Vagina (tissue), 2 donors: Measurements from ENCODE around the gene PDCD11.

Source experiments
- POLR2AphosphoS5 ChIP-seq, 2 donors: sonication (generic); formaldehyde crosslinking; IDR thresholded peaks; one replicate each; pipeline ENCODE4 v1.9.0; 2017; ENCODE audit warnings: antibody characterized with exemption in 2 of 2, mild to moderate bottlenecking in 2 of 2, low read depth in 1 of 2; ENCODE audit not compliant: insufficient read depth in 1 of 2
- TF ChIP-seq, protein P1 (sequence below), 3 experiments: fragments of 450-650 bp in 2 of 3; fragments of 200-600 bp in 1 of 3; sonication (generic) in 1 of 3; IDR thresholded peaks; one replicate each; pipeline ENCODE4 v1.5.1; 2017 to 2019; ENCODE audit warnings: antibody characterized with exemption in 3 of 3, mild to moderate bottlenecking in 2 of 3, moderate library complexity in 2 of 3

DNA sequence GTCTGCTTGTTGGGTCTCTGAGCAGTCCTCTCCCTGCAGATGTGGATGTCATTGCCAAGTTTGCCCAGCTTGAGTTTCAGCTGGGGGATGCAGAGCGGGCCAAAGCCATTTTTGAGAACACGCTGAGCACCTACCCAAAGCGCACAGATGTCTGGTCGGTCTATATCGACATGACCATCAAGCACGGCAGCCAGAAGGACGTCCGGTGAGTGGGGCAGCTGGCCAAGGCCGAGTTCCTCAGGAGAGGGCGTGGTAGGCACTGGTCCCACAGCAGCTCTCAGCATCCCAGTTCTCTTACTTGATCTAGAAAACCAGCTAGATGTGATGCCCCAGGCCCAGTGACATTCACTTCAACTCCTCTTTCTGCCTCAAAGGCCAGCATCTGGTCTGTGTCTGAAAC, 48.1 kb downstream of the PDCD11 start:
- TF ChIP-seq, protein P1, sequence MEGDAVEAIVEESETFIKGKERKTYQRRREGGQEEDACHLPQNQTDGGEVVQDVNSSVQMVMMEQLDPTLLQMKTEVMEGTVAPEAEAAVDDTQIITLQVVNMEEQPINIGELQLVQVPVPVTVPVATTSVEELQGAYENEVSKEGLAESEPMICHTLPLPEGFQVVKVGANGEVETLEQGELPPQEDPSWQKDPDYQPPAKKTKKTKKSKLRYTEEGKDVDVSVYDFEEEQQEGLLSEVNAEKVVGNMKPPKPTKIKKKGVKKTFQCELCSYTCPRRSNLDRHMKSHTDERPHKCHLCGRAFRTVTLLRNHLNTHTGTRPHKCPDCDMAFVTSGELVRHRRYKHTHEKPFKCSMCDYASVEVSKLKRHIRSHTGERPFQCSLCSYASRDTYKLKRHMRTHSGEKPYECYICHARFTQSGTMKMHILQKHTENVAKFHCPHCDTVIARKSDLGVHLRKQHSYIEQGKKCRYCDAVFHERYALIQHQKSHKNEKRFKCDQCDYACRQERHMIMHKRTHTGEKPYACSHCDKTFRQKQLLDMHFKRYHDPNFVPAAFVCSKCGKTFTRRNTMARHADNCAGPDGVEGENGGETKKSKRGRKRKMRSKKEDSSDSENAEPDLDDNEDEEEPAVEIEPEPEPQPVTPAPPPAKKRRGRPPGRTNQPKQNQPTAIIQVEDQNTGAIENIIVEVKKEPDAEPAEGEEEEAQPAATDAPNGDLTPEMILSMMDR (IDR thresholded peaks at IDR 0.05) = no peak
- TF ChIP-seq POLR2AphosphoS5 (IDR thresholded peaks at IDR 0.05; ENCODE audit: insufficient read depth in 1 of 2, low read depth in 1 of 2) = no peak
